HG02973 (cell line): Measurements from ENCODE around the gene CSF3R.

Experiments
- ATAC-seq: cut with Tn5 transposase; IDR thresholded peaks from one replicate; pipeline ENCODE4 v1.9.1; 2021; ENCODE audit warnings: moderate library complexity; ENCODE audit not compliant: unreplicated experiment

Gene CSF3R

GRCh38 chr1:36421649-36422048 is 61.1 kb downstream of the CSF3R start:
- ATAC-seq: no peak

DNA sequence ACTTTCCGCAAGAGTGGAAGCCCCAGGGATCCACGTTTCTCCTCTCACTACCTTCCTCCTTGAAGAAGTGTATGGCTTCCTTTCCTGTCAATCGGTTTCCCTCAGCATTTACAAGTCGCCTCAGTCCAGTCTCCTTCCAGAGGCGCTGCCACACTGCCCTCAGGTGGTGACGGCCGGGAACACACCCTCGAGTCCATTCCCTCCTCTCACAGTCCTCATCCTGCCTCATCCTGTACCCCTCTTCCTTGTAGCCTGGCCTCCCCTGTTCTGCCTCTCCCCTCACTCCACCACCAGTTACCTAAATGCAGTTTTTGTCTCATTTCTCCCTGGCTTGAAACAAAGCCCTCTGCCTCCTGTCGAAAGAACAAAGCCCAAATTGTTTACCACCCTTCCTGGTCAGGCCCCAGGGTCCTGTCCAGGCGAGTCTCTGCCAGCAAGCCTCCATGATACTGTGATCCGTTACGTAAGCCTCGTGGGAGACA is 61.8 kb downstream of the CSF3R start:
- no peak for ATAC-seq

DNA sequence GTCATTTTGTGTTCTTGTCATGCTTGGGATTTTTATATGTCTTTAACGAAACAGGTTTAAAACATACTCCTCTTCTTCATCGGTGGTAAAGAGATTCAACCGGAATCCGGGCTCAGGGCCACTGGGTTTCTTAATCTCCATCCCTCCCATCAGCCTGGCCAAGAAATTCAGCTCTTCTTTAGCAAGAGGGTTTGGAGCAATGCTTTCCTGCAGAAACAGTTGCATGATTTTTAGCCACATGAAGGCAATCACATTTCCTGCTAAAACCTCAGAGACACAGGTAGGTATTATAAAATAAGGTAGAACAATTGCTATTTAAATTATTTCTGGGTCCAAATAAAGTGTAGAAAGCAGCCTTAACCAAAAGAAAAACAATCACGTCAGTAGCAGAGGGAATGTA is 62.3 kb downstream of the CSF3R start:
- no peak for ATAC-seq

GRCh38 chr1:36419569-36419968 is 63.1 kb downstream of the CSF3R start:
- no peak for ATAC-seq

GRCh38 chr1:36419140-36419539 is 63.6 kb downstream of the CSF3R start:
- no peak for ATAC-seq

- ATAC-seq: no peak
These were observed 64.8 kb downstream of the CSF3R start for GRCh38 chr1:36417931-36418330.
